Right lobe of liver (tissue), 4 donors: ENCODE data around the gene THAP7.

Experiments used
- CTCF ChIP-seq, 4 donors: fragments of 200-600 bp in 3 of 4; fragments of 450-650 bp in 1 of 4; IDR thresholded peaks; one replicate each; pipeline versions ENCODE4 v1.5.1 to v1.8.0; 2016 to 2022; ENCODE audit warnings: antibody characterized with exemption in 4 of 4, mild to moderate bottlenecking in 2 of 4
- POLR2A ChIP-seq: fragments of 450-650 bp; IDR thresholded peaks from one replicate; pipeline ENCODE4 v1.6.1; 2017; ENCODE audit warnings: antibody characterized with exemption, mild to moderate bottlenecking
- donor health status: DM: no; HTN: no; CAD: no.
- donor health status: DM: no; HTN: no; CAD: no.
- donor health status: DM: no; HTN: yes; CAD: no.

- TF ChIP-seq CTCF (IDR thresholded peaks at IDR 0.05) (no peak), POLR2A (no peak)
Observed at GRCh38 chr22:20980938-20981722, 20.8 kb downstream of the THAP7 start.
